A549 (cell line): ENCODE results near the gene ZNF829. TPM values are rescaled to one million over a fixed set of nuclear protein-coding genes. Genes with fewer than 3 reads are reported as not detected.
A peak's percentile ranks its signal among the peaks of the same experiment; 100 is the strongest.

Source experiments
- ATAC-seq, 2 experiments: fragments of 200-7000 bp in 1 of 2; fragments of >200 bp in 1 of 2; cut with Nextera tagmentation in 1 of 2; cut with Tn5 transposase in 1 of 2; 3 replicates each; pipeline versions ENCODE4 v1.8.0 to v1.9.1; 2018 to 2020; ENCODE audit warnings: mild to moderate bottlenecking in 1 of 2, moderate library complexity in 1 of 2
- CTCF ChIA-PET: fragments of 300-600 bp; sonication (Branson Sonifier 250); formaldehyde crosslinking; extraction: SDS; loops from one replicate; lab custom pipeline; 2021; ENCODE audit warnings: antibody characterized with exemption, inconsistent platforms; lab: Yijun Ruan, JAX
- POLR2A ChIA-PET: fragments of 350-600 bp; formaldehyde crosslinking; extraction: SDS; loops from one replicate; lab custom pipeline; 2021; ENCODE audit warnings: antibody characterized with exemption, inconsistent platforms; lab: Yijun Ruan, JAX
- DNase-seq, 2 experiments: peaks; one replicate each; pipeline versions ENCODE4 v3.0.0 to v3.0.0-alpha.2; 2011 to 2016; ENCODE audit warnings: low read depth in 1 of 2, low spot score in 1 of 2
- FAIRE-seq: peaks from 2 replicates; lab custom pipeline; 2011; peaks lifted over from hg19 to GRCh38; lab: Jason Lieb, UNC
- H3K27ac ChIP-seq, 2 experiments: fragments of >200 bp; sonication (Bioruptor Twin); formaldehyde crosslinking; 3 replicates each; pipeline ENCODE4 v1.5.1; 2016 to 2017
- H3K4me1 ChIP-seq: fragments of >200 bp; sonication (Bioruptor Twin); formaldehyde crosslinking; 3 replicates; pipeline ENCODE4 v1.6.1; 2016
- H3K4me2 ChIP-seq: fragments of >200 bp; sonication (Bioruptor Twin); formaldehyde crosslinking; 3 replicates; pipeline ENCODE4 v1.6.1; 2016
- H3K4me3 ChIP-seq: fragments of >200 bp; sonication (Bioruptor Twin); formaldehyde crosslinking; 3 replicates; pipeline ENCODE4 v1.5.1; 2016
- H3K9me3 ChIP-seq: fragments of >200 bp; sonication (Bioruptor Twin); formaldehyde crosslinking; 3 replicates; pipeline ENCODE4 v1.6.1; 2016
- ATOH8 ChIP-seq: fragments of 250-450 bp; sonication (Bioruptor Pico); IDR thresholded peaks from 2 replicates; pipeline ENCODE4 v1.5.0; 2020; ENCODE audit warnings: low read depth, mild to moderate bottlenecking, moderate library complexity
- CBX8 ChIP-seq: fragments of 200-600 bp; sonication (generic); IDR thresholded peaks from 2 replicates; pipeline ENCODE4 v1.6.1; 2016
- CEBPB ChIP-seq, 2 experiments: fragments of >200 bp in 1 of 2; sonication (Bioruptor Twin) in 1 of 2; formaldehyde crosslinking in 1 of 2; IDR thresholded peaks; 2 replicates each; pipeline ENCODE4 v1.6.1; 2012 to 2016
- CTCF ChIP-seq: fragments of >200 bp; sonication (Bioruptor Twin); formaldehyde crosslinking; IDR thresholded peaks from 3 replicates; pipeline ENCODE4 v1.5.1; 2016
- ELK1 ChIP-seq: fragments of 150-350 bp; IDR thresholded peaks from 2 replicates; pipeline ENCODE4 v1.6.1; 2014; ENCODE audit warnings: low read depth, mild to moderate bottlenecking, low read length
- EP300 ChIP-seq, 2 experiments: fragments of >200 bp; sonication (Bioruptor Twin); formaldehyde crosslinking; IDR thresholded peaks; 2 replicates in 1 of 2; 3 replicates in 1 of 2; pipeline ENCODE4 v1.6.1; 2016 to 2017
- FOSB ChIP-seq: fragments of 250-450 bp; sonication (Bioruptor Pico); IDR thresholded peaks from 2 replicates; pipeline ENCODE4 v1.5.0; 2020; ENCODE audit warnings: mild to moderate bottlenecking, moderate library complexity
- HDAC2 ChIP-seq: fragments of 200-600 bp; sonication (generic); IDR thresholded peaks from 2 replicates; pipeline ENCODE4 v1.6.1; 2016
- HES2 ChIP-seq: fragments of >200 bp; sonication (Bioruptor Twin); formaldehyde crosslinking; IDR thresholded peaks from 2 replicates; pipeline ENCODE4 v1.6.1; 2016
- HMGXB4 ChIP-seq: fragments of 250-450 bp; sonication (Bioruptor Pico); IDR thresholded peaks from 2 replicates; pipeline ENCODE4 v1.5.0; 2021; ENCODE audit warnings: mild to moderate bottlenecking, moderate library complexity, borderline replicate concordance
- HOXB13 ChIP-seq: fragments of 250-450 bp; sonication (Bioruptor Pico); IDR thresholded peaks from 2 replicates; pipeline ENCODE4 v1.5.0; 2020; ENCODE audit warnings: low read depth, mild to moderate bottlenecking, moderate library complexity
- HOXB5 ChIP-seq: fragments of 250-450 bp; sonication (Bioruptor Pico); IDR thresholded peaks from 2 replicates; pipeline ENCODE4 v1.5.0; 2020; ENCODE audit warnings: mild to moderate bottlenecking, moderate library complexity
- JUNB ChIP-seq: fragments of >200 bp; sonication (Bioruptor Twin); formaldehyde crosslinking; IDR thresholded peaks from 2 replicates; pipeline ENCODE4 v1.6.1; 2016
- MAX ChIP-seq: IDR thresholded peaks from 2 replicates; pipeline ENCODE4 v1.6.1; 2012
- NFE2L2 ChIP-seq: fragments of 150-350 bp; conservative IDR thresholded peaks from 2 replicates; pipeline ENCODE4 v1.6.1; 2014; ENCODE audit warnings: low read length
- REST ChIP-seq: fragments of 200-600 bp; sonication (generic); IDR thresholded peaks from 2 replicates; pipeline ENCODE4 v1.6.1; 2016; ENCODE audit warnings: antibody characterized with exemption, mild to moderate bottlenecking, moderate library complexity
- RNF2 ChIP-seq: fragments of 200-600 bp; sonication (generic); IDR thresholded peaks from 2 replicates; pipeline ENCODE4 v1.6.1; 2016; ENCODE audit warnings: low read depth, mild to moderate bottlenecking, antibody characterized with exemption, moderate library complexity, borderline replicate concordance
- USF2 ChIP-seq: fragments of 450-650 bp; IDR thresholded peaks from 2 replicates; pipeline ENCODE4 v1.6.1; 2014; ENCODE audit warnings: antibody characterized with exemption
- ZNF302 ChIP-seq: fragments of 250-450 bp; sonication (Bioruptor Pico); IDR thresholded peaks from 2 replicates; pipeline ENCODE4 v1.9.0; 2021; ENCODE audit warnings: inconsistent platforms, mild to moderate bottlenecking, moderate library complexity
- WGBS: methylation state at CpG from one replicate; pipeline ENCODE4 v1.1.6; 2017; ENCODE audit errors: missing lambda C conversion rate; 5-methylcytosine and 5-hydroxymethylcytosine counted together
- polyA plus RNA-seq, 4 experiments: library from polyadenylated mRNA; depleted of rRNA in 3 of 4; stranded (reverse); fragments of >200 nt; fragmentation: RNase III in 1 of 4; extraction: RNeasy Plus Mini Kit Qiagen cat#74134 plus additional on column Dnase treatment in 1 of 4; gene quantifications; 2 replicates in 3 of 4; 3 replicates in 1 of 4; pipeline ENCODE4 v1.2.3, GENCODE V29; 2011 to 2017

ZNF829 gene
- polyA plus RNA-seq, 2 of the 4 experiments (the other 2 are of a cell fraction), result 0.48 to 1.00 TPM

- CTCF ChIA-PET, result no interaction called here
- 81% methylated on average over 7 of the region's 7 CpGs for WGBS
- H3K27ac ChIP-seq, result no peak overlapping the region
- no peak for TF ChIP-seq NFE2L2
- no peak for TF ChIP-seq MAX
- no peak for TF ChIP-seq USF2
- no peak for TF ChIP-seq JUNB
- no peak for TF ChIP-seq HOXB13 (CRISPR knock-in tag)
- no peak for TF ChIP-seq HES2
- TF ChIP-seq ELK1, result no peak
- TF ChIP-seq, all 56 proteins: peak for 0
- Histone ChIP-seq H3K9me3 (peaks cover 99% of the 10 kb centered on the region), H3K4me2 (peak overlapping the region; percentile 38), H3K4me1 (no peaks in the 10 kb centered on the region), H3K4me3 (peak overlapping the region; percentile 39)
- POLR2A ChIA-PET, result interaction anchor here (0.6 kb wide), 1 partner anchor 228 kb away, joined by 3 read pairs; no protein-coding TSS in a partner anchor
- FAIRE-seq, result no peak
- ATAC-seq, result no peak
- DNase-seq, result peak in 1 of 2 experiments; percentile 9
Observed at GRCh38 chr19:36916991-36917390, 900 bp upstream of the ZNF829 start.

- no peak overlapping the region for H3K27ac ChIP-seq
- H3K4me3 ChIP-seq, result no peak overlapping the region
- ChIA-PET CTCF (no interaction called here), POLR2A (no interaction called here)
- WGBS, result 57% methylated on average over 4 of the region's 4 CpGs
- H3K9me3 ChIP-seq, result peaks cover 88% of the 10 kb centered on the region
- ATAC-seq (no peak), DNase-seq (no peak), FAIRE-seq (peak; percentile 93)
- no peaks in the 10 kb centered on the region for H3K4me1 ChIP-seq
- no peak for TF ChIP-seq CTCF
- TF ChIP-seq HMGXB4 (CRISPR knock-in tag), result no peak
- TF ChIP-seq CEBPB (IDR thresholded peaks at IDR 0.05), result no peak
- no peak overlapping the region for H3K4me2 ChIP-seq
Observed at GRCh38 chr19:36898422-36898821, 17.7 kb downstream of the ZNF829 start.

- Histone ChIP-seq H3K4me2 (no peak overlapping the region), H3K4me3 (no peak overlapping the region), H3K4me1 (no peaks in the 10 kb centered on the region), H3K9me3 (peaks cover 92% of the 10 kb centered on the region), H3K27ac (no peak overlapping the region)
- ATAC-seq (no peak), DNase-seq (no peak), FAIRE-seq (peak; percentile 70)
- 35% methylated on average over 2 of the region's 2 CpGs for WGBS
- POLR2A ChIA-PET, result no interaction called here
- CTCF ChIA-PET, result interaction anchor here (0.6 kb wide), 1 partner anchor 25 kb away, joined by 3 read pairs; no protein-coding TSS in a partner anchor
- TF ChIP-seq NFE2L2 (no peak), FOSB (CRISPR knock-in tag) (no peak), REST (no peak), RNF2 (no peak), ATOH8 (CRISPR knock-in tag) (no peak), CBX8 (no peak), HOXB5 (no peak), HDAC2 (no peak), ZNF302 (CRISPR knock-in tag) (no peak), HOXB13 (CRISPR knock-in tag) (no peak), EP300 (IDR thresholded peaks at IDR 0.05) (no peak), MAX (no peak)
Observed at GRCh38 chr19:36894849-36895383, 21.2 kb downstream of the ZNF829 start.
